Natural killer cell (primary cell): ENCODE measurements around the gene DYNLL2. TPM values are rescaled to one million over a fixed set of nuclear protein-coding genes. Genes with fewer than 3 reads are reported as not detected.

Experiments used
- ATAC-seq, 3 donors: fragments of 150-1000 bp in 2 of 3; fragments of 200-7000 bp in 1 of 3; cut with Tn5 transposase; 1 replicate in 1 of 3; 2 replicates in 2 of 3; pipeline ENCODE4 v1.10.0; 2021; ENCODE audit warnings: mild to moderate bottlenecking in 2 of 3, moderate library complexity in 2 of 3
- DNase-seq, 2 donors: peaks; one replicate each; pipeline versions ENCODE4 v3.0.0 to v3.0.0-alpha.2; 2013 to 2021; ENCODE audit warnings: mixed read lengths in 1 of 2
- H3K27ac ChIP-seq: one replicate; pipeline ENCODE4 v1.5.1; 2013; ENCODE audit warnings: mild to moderate bottlenecking, low read length
- H3K27me3 ChIP-seq: one replicate; pipeline ENCODE4 v1.6.1; 2013; ENCODE audit warnings: low read length; ENCODE audit not compliant: control insufficient read depth, insufficient read depth
- H3K36me3 ChIP-seq: one replicate; pipeline ENCODE4 v1.6.1; 2013; ENCODE audit warnings: low read length; ENCODE audit not compliant: control insufficient read depth, insufficient read depth
- H3K4me1 ChIP-seq: one replicate; pipeline ENCODE4 v1.6.1; 2013; ENCODE audit warnings: low read length; ENCODE audit not compliant: control insufficient read depth, insufficient read depth
- H3K4me3 ChIP-seq: one replicate; pipeline ENCODE4 v1.5.1; 2013; ENCODE audit warnings: low read length
- H3K9me3 ChIP-seq: one replicate; pipeline ENCODE4 v1.6.1; 2013; ENCODE audit warnings: low read length; ENCODE audit not compliant: control insufficient read depth, insufficient read depth
- H3K27ac Mint-ChIP-seq, 2 donors: one replicate each; pipeline ENCODE4 v1.8.0; 2022; ENCODE audit warnings: mild to moderate bottlenecking in 2 of 2, mixed read lengths in 2 of 2, moderate library complexity in 1 of 2
- H3K27me3 Mint-ChIP-seq, 2 donors: one replicate each; pipeline ENCODE4 v1.8.0; 2022; ENCODE audit warnings: low read depth in 2 of 2, mixed read lengths in 2 of 2
- H3K36me3 Mint-ChIP-seq: one replicate; pipeline ENCODE4 v1.8.0; 2022; ENCODE audit warnings: mixed read lengths
- H3K4me1 Mint-ChIP-seq, 2 donors: one replicate each; pipeline ENCODE4 v1.8.0; 2022; ENCODE audit warnings: mixed read lengths in 2 of 2
- H3K4me3 Mint-ChIP-seq: one replicate; pipeline ENCODE4 v1.8.0; 2022; ENCODE audit warnings: mild to moderate bottlenecking, moderate library complexity, mixed read lengths
- H3K9me3 Mint-ChIP-seq, 2 donors: one replicate each; pipeline ENCODE4 v1.8.0; 2022; ENCODE audit warnings: mixed read lengths in 2 of 2
- WGBS: methylation state at CpG from one replicate; pipeline ENCODE4 v1.1.7; 2013; ENCODE audit warnings: missing lambda C conversion rate; ENCODE audit not compliant: insufficient coverage; 5-methylcytosine and 5-hydroxymethylcytosine counted together
- intact Hi-C: fragments of 100-400 bp; cut with micrococcal nuclease; formaldehyde crosslinking; loops from one replicate; pipeline ENCODE4 v1.14.2; 2022
- total RNA-seq, 4 donors: library from RNA; stranded (reverse); fragments of 120-200 nt in 1 of 4; gene quantifications; one replicate each; pipeline versions ENCODE4 v1.2.3 to v1.2.4, GENCODE V29; 2013 to 2022
- TF ChIP-seq, protein P1 (sequence below): fragments of 200-600 bp; IDR thresholded peaks from one replicate; pipeline ENCODE4 v1.8.0; 2022; ENCODE audit warnings: antibody characterized with exemption

The DYNLL2 gene
- total RNA-seq, 3 donors from 2014 or later (not counting 1 experiment from before 2014, with no cell fraction given) = 25.6 to 37.0 (median 36.1) TPM

- no peaks in the 10 kb centered on the region for H3K9me3 ChIP-seq
- WGBS = 69% methylated on average over 5 of the region's 5 CpGs
- intact Hi-C loops = no loop called here
- Mint-ChIP-seq H3K27ac (no peak overlapping the region), H3K4me3 (no peak overlapping the region), H3K4me1 (peaks cover 6 to 7% of the 10 kb centered on the region in 2 donors), H3K36me3 (no peaks in the 10 kb centered on the region), H3K27me3 (peaks cover 0 to 11% of the 10 kb centered on the region in 2 donors), H3K9me3 (no peaks in the 10 kb centered on the region)
- no peak for ATAC-seq
- H3K4me3 ChIP-seq = no peak overlapping the region
- no peak overlapping the region for H3K27ac ChIP-seq
- TF ChIP-seq, protein P1, sequence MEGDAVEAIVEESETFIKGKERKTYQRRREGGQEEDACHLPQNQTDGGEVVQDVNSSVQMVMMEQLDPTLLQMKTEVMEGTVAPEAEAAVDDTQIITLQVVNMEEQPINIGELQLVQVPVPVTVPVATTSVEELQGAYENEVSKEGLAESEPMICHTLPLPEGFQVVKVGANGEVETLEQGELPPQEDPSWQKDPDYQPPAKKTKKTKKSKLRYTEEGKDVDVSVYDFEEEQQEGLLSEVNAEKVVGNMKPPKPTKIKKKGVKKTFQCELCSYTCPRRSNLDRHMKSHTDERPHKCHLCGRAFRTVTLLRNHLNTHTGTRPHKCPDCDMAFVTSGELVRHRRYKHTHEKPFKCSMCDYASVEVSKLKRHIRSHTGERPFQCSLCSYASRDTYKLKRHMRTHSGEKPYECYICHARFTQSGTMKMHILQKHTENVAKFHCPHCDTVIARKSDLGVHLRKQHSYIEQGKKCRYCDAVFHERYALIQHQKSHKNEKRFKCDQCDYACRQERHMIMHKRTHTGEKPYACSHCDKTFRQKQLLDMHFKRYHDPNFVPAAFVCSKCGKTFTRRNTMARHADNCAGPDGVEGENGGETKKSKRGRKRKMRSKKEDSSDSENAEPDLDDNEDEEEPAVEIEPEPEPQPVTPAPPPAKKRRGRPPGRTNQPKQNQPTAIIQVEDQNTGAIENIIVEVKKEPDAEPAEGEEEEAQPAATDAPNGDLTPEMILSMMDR = no peak
- no peaks in the 10 kb centered on the region for H3K27me3 ChIP-seq
- no peaks in the 10 kb centered on the region for H3K36me3 ChIP-seq
- DNase-seq = no peak
- H3K4me1 ChIP-seq = peaks cover 9% of the 10 kb centered on the region
Observed at GRCh38 chr17:58059141-58059540, 24.1 kb upstream of the DYNLL2 start.

DNA sequence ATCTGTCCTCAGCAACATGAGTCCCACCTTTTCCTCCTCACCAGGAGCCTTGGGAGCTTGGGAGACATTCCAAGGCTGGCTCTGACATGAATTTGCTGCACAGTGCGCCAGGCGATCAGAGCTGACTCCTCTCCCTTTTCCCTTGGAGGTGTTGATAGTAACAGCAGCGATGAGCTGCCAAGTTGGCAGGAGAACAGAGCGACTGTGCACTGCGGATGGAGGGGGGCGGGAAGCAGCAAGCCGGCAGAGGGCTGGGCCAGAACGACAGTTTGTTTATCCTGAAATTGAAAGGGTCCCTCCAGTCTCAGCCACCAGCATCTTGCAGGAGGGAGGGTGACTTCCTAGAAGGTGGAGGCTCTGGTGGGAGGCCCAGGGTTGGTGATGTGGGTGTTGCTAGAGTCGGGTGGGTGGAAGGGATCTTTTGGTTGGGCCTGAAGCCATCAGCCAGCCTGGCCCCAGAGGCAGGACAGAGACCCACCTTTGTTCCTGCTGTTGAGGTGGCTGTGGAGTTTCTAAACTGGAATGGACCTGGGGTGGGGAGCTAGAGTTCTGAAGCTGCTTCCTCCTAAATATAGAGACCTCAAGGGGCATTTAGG lies 22.5 kb upstream of the DYNLL2 start:
- no peak for DNase-seq
- 76% methylated on average over 9 of the region's 9 CpGs for WGBS
- intact Hi-C loops = no loop called here
- H3K4me3 Mint-ChIP-seq = no peak overlapping the region
- Histone ChIP-seq H3K36me3 (no peaks in the 10 kb centered on the region), H3K9me3 (no peaks in the 10 kb centered on the region), H3K4me3 (no peak overlapping the region), H3K27ac (no peak overlapping the region), H3K4me1 (no peaks in the 10 kb centered on the region), H3K27me3 (no peaks in the 10 kb centered on the region)
- no peaks in the 10 kb centered on the region for H3K36me3 Mint-ChIP-seq
- peaks cover 0 to 4% of the 10 kb centered on the region in 2 donors for H3K27me3 Mint-ChIP-seq
- H3K27ac Mint-ChIP-seq = no peak overlapping the region
- ATAC-seq = no peak
- H3K9me3 Mint-ChIP-seq = no peaks in the 10 kb centered on the region
- TF ChIP-seq, protein P1 = no peak
- H3K4me1 Mint-ChIP-seq = no peaks in the 10 kb centered on the region

DNA sequence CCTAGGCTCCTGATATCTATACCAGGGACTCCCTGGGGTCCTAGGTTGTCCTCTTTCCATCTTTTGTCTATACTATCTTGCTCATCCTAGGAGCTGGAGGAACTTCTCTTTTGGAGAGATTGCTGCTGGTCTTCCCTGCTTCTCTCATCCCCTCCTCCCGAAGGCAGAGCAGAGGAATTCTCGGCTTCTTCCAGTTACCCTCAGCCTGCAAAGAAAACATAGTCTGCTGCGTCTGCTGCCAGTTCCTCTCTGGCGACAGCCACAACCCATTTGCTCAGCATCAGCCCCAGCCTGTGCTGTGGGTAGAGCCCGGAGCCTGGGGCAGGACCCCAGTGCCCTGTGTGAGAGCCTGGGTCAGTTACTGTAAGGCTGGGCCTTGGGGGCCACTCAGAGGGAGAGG lies 21.5 kb upstream of the DYNLL2 start:
- H3K27ac ChIP-seq = no peak overlapping the region
- TF ChIP-seq, protein P1 = no peak
- Mint-ChIP-seq H3K4me1 (no peaks in the 10 kb centered on the region), H3K27me3 (peaks cover 0 to 4% of the 10 kb centered on the region in 2 donors), H3K9me3 (no peaks in the 10 kb centered on the region), H3K36me3 (no peaks in the 10 kb centered on the region), H3K27ac (no peak overlapping the region), H3K4me3 (no peak overlapping the region)
- no peaks in the 10 kb centered on the region for H3K9me3 ChIP-seq
- no peaks in the 10 kb centered on the region for H3K36me3 ChIP-seq
- H3K4me3 ChIP-seq = no peak overlapping the region
- intact Hi-C loops = no loop called here
- H3K4me1 ChIP-seq = no peaks in the 10 kb centered on the region
- ATAC-seq (no peak), DNase-seq (no peak)
- WGBS = 92% methylated on average over 5 of the region's 5 CpGs
- H3K27me3 ChIP-seq = no peaks in the 10 kb centered on the region

GRCh38 chr17:58065238-58065637 lies 18.0 kb upstream of the DYNLL2 start:
- WGBS = 88% methylated on average over 1 of the region's 1 CpG
- Mint-ChIP-seq H3K36me3 (no peaks in the 10 kb centered on the region), H3K27ac (no peak overlapping the region)

More at GRCh38 chr17:58065238-58065637, 18.0 kb upstream of the DYNLL2 start:
- H3K4me1 ChIP-seq = no peaks in the 10 kb centered on the region
- intact Hi-C loops = no loop called here
- DNase-seq (no peak), ATAC-seq (no peak)
- no peaks in the 10 kb centered on the region for H3K27me3 ChIP-seq
- Mint-ChIP-seq H3K4me1 (no peaks in the 10 kb centered on the region), H3K4me3 (no peak overlapping the region), H3K27me3 (peaks cover 10 to 12% of the 10 kb centered on the region in 2 donors), H3K9me3 (no peaks in the 10 kb centered on the region)
- H3K27ac ChIP-seq = no peak overlapping the region
- TF ChIP-seq, protein P1 = no peak
- no peak overlapping the region for H3K4me3 ChIP-seq
- H3K36me3 ChIP-seq = no peaks in the 10 kb centered on the region
- no peaks in the 10 kb centered on the region for H3K9me3 ChIP-seq
